ENCODE measurements around the gene C20orf96. TPM values are rescaled to one million over a fixed set of nuclear protein-coding genes. Genes with fewer than 3 reads are reported as not detected.

The C20orf96 gene
- total RNA-seq, 2 experiments from 2014 or later, result 7.1 to 7.4 TPM

GRCh38 chr20:305745-306144, 15.2 kb upstream of the C20orf96 start:
- DNase-seq (no peak), ATAC-seq (no peak)
- Mint-ChIP-seq H3K36me3 (ENCODE audit: low read depth) (peaks cover 13% of the 10 kb centered on the region), H3K27me3 (no peaks in the 10 kb centered on the region), H3K4me3 (no peak overlapping the region), H3K9me3 (no peaks in the 10 kb centered on the region), H3K4me1 (ENCODE audit: low read depth) (peaks cover 32% of the 10 kb centered on the region), H3K27ac (no peak overlapping the region)
- ChIA-PET POLR2A (no interaction called here), CTCF (no interaction called here)
- TF ChIP-seq, protein P1, sequence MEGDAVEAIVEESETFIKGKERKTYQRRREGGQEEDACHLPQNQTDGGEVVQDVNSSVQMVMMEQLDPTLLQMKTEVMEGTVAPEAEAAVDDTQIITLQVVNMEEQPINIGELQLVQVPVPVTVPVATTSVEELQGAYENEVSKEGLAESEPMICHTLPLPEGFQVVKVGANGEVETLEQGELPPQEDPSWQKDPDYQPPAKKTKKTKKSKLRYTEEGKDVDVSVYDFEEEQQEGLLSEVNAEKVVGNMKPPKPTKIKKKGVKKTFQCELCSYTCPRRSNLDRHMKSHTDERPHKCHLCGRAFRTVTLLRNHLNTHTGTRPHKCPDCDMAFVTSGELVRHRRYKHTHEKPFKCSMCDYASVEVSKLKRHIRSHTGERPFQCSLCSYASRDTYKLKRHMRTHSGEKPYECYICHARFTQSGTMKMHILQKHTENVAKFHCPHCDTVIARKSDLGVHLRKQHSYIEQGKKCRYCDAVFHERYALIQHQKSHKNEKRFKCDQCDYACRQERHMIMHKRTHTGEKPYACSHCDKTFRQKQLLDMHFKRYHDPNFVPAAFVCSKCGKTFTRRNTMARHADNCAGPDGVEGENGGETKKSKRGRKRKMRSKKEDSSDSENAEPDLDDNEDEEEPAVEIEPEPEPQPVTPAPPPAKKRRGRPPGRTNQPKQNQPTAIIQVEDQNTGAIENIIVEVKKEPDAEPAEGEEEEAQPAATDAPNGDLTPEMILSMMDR (IDR thresholded peaks at IDR 0.05), result no peak
- intact Hi-C loops (cut with micrococcal nuclease), result no loop called here

DNA sequence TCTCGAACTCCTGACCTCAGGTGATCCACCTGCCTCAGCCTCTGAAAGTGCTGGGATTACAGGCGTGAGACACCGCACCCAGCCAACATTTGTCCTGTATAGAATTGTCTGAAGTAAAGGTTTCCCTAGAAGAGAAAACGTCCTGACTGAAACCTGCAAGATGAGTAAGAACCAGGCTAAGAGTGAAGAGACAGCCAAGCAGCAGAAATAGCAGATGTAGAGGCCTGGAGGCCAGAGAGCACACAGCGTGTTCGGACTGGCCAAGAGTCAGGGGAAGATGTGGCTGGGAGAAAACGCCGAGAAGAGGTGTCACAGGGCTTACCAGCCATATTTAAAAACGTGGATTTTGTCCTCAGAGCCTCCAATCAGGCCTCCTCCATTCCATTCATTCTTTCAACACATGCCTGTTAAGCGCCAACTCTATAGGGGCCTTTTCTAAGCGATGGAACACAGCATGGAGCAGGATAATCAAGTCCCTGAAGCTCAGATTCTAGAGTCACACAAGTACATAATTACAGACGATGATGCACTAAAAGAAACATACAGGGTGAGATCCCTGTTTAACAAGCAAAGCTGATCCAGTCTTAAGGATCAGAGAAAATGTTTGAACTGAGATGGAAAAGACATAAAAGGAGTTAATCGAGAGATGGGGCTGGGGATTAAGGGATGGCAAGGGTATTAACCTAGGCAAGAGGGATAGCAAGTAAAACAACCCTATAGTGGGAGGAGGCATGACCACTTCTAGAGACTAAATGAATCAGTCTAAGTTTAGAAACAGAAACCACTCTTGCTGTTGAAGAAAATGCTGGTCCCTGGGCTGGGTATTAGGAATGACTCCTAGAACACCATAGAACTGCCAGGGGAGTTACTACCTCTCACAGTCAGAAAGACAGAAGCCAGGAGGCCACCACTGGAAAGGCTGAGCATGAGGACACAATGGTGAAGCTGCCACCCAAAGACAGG, 11.6 kb upstream of the C20orf96 start:
- CTCF ChIA-PET, result interaction anchor here (1.0 to 4.4 kb wide), 4 partner anchors 9 to 61 kb away, joined by 3 to 19 read pairs (median 5); no protein-coding TSS in a partner anchor
- POLR2A ChIA-PET, result interaction anchor here (9.1 kb wide), 1 partner anchor 21 kb away, joined by 94 read pairs; the partner anchor contains the start of gene SOX12
- TF ChIP-seq, protein P1 (IDR thresholded peaks at IDR 0.05), result no peak
- DNase-seq (peak; percentile 17), ATAC-seq (peak; percentile 43)
- Mint-ChIP-seq H3K4me1 (ENCODE audit: low read depth) (peaks cover 35% of the 10 kb centered on the region), H3K4me3 (no peak overlapping the region), H3K27ac (peak overlapping the region; percentile 12), H3K36me3 (ENCODE audit: low read depth) (peaks cover 39% of the 10 kb centered on the region), H3K9me3 (no peaks in the 10 kb centered on the region), H3K27me3 (no peaks in the 10 kb centered on the region)
- intact Hi-C loops (cut with micrococcal nuclease), result no loop called here

GRCh38 chr20:300345-300990, 9.9 kb upstream of the C20orf96 start:
- Mint-ChIP-seq H3K36me3 (ENCODE audit: low read depth) (peaks cover 39% of the 10 kb centered on the region), H3K4me1 (ENCODE audit: low read depth) (peaks cover 44% of the 10 kb centered on the region), H3K27me3 (no peaks in the 10 kb centered on the region), H3K27ac (no peak overlapping the region), H3K9me3 (no peaks in the 10 kb centered on the region), H3K4me3 (peak overlapping the region; percentile 99)
- ATAC-seq, result no peak
- intact Hi-C loops (cut with micrococcal nuclease), result no loop called here
- TF ChIP-seq, protein P1 (IDR thresholded peaks at IDR 0.05), result no peak
- CTCF ChIA-PET, result interaction anchor here (0.9 to 4.4 kb wide), 8 partner anchors 9 to 62 kb away, joined by 3 to 19 read pairs (median 6); partner anchors contain the start of gene SOX12
- POLR2A ChIA-PET, result interaction anchor here (1.2 to 9.1 kb wide), 3 partner anchors 13 to 37 kb away, joined by 3 to 94 read pairs (median 5); partner anchors contain the start of gene SOX12
- DNase-seq, result no peak

DNA sequence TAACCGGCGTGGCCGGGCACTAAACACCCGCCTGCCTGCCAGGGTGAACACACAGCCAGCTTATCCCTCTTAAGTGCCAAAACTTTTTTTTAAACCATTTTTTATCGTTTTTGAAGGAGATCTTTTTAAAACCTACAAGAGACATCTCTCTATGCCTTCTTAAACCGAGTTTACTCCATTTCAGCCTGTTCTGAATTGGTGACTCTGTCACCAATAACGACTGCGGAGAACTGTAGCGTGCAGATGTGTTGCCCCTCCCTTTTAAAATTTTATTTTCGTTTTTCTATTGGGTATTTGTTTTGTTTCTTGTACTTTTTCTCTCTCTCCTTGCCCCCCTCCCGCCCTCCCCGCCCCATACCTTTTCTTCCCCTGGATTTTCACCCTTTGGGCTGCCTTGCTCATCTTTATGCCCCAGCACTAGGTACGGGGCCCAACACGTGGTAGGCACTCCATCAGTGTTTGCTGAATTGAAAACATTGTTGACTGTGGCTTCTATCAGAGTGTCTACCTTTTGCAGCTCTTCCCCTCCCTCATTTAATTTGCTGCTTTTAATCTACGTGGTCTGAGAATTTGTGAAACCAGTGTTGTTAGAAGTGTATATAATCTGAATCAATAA, 8.3 kb upstream of the C20orf96 start:
- Mint-ChIP-seq H3K4me1 (ENCODE audit: low read depth) (peaks cover 44% of the 10 kb centered on the region), H3K27me3 (no peaks in the 10 kb centered on the region), H3K36me3 (ENCODE audit: low read depth) (peaks cover 39% of the 10 kb centered on the region), H3K9me3 (no peaks in the 10 kb centered on the region), H3K4me3 (peak overlapping the region; percentile 99), H3K27ac (peak overlapping the region; percentile 98)
- ATAC-seq (peak; percentile 5), DNase-seq (no peak)
- intact Hi-C loops (cut with micrococcal nuclease), result loop anchor here (5.0 kb wide), 1 partner anchor 33 kb away; no protein-coding TSS in a partner anchor
- TF ChIP-seq, protein P1 (IDR thresholded peaks at IDR 0.05), result no peak
- ChIA-PET POLR2A (interaction anchor here (0.8 to 9.1 kb wide), 7 partner anchors 11 to 178 kb away, joined by 3 to 94 read pairs (median 5); partner anchors contain the start of genes DEFB129 and SOX12), CTCF (interaction anchor here (0.7 to 4.4 kb wide), 8 partner anchors 11 to 64 kb away, joined by 3 to 19 read pairs (median 5); no protein-coding TSS in a partner anchor)

All from activated CD8-positive, alpha-beta T cell treated with anti-CD3 and anti-CD28 coated beads for 36 hours (primary cell).